SU-DHL-6 (cell line): ENCODE results near the gene ZNF44.

Source experiments
- H2AFZ ChIP-seq: fragments of 200-600 bp; sonication (generic); 2 replicates; pipeline ENCODE4 v1.6.1; 2014; ENCODE audit warnings: low read depth, mild to moderate bottlenecking, moderate library complexity, mixed read lengths, antibody characterized with exemption, low read length; ENCODE audit not compliant: severe bottlenecking
- H3F3A ChIP-seq: fragments of 200-600 bp; shearing (Covaris generic); 2 replicates; pipeline ENCODE4 v1.6.0; 2016; ENCODE audit warnings: antibody characterized with exemption, mild to moderate bottlenecking; ENCODE audit not compliant: insufficient read depth
- H3K27ac ChIP-seq: fragments of 200-600 bp; sonication (generic); 2 replicates; pipeline ENCODE4 v1.5.1; 2016; ENCODE audit warnings: low read depth, mild to moderate bottlenecking, low read length, moderate library complexity, mixed read lengths
- H3K27me3 ChIP-seq: fragments of 200-600 bp; sonication (generic), shearing (Covaris generic); 2 replicates; pipeline ENCODE4 v1.6.0; 2014; ENCODE audit warnings: mild to moderate bottlenecking, low read length
- H3K36me3 ChIP-seq: fragments of 200-600 bp; sonication (generic); 2 replicates; pipeline ENCODE4 v1.6.1; 2014; ENCODE audit warnings: mild to moderate bottlenecking, low read length, mixed read lengths
- H3K4me2 ChIP-seq: fragments of 300-600, 200-600 bp; shearing (Covaris generic), sonication (generic); 2 replicates; pipeline ENCODE4 v1.6.0; 2014; ENCODE audit warnings: low read length, low read depth, mild to moderate bottlenecking; ENCODE audit not compliant: poor library complexity, severe bottlenecking
- H3K4me3 ChIP-seq: fragments of 200-600 bp; sonication (generic); 2 replicates; pipeline ENCODE4 v1.5.1; 2014; ENCODE audit warnings: antibody characterized with exemption, low read length, mild to moderate bottlenecking, mixed read lengths; ENCODE audit not compliant: insufficient read depth, poor library complexity, severe bottlenecking
- H3K79me2 ChIP-seq: fragments of 200-600 bp; sonication (generic); 2 replicates; pipeline ENCODE4 v1.6.1; 2014; ENCODE audit warnings: mild to moderate bottlenecking, low read length, moderate library complexity; ENCODE audit not compliant: insufficient read depth
- H3K9ac ChIP-seq: fragments of 200-600 bp; sonication (generic); 2 replicates; pipeline ENCODE4 v1.7.0; 2014; ENCODE audit warnings: mild to moderate bottlenecking, low read length
- H3K9me2 ChIP-seq: fragments of 200-600 bp; sonication (generic); replicated peaks from 2 replicates; pipeline ENCODE4 v1.6.1; 2014; ENCODE audit warnings: low read length; ENCODE audit not compliant: insufficient read depth
- H3K9me3 ChIP-seq: fragments of 200-600 bp; sonication (generic); 2 replicates; pipeline ENCODE4 v1.6.1; 2014; ENCODE audit warnings: low read length, mixed read lengths; ENCODE audit not compliant: insufficient read depth
- H4K20me1 ChIP-seq: fragments of 200-600 bp; sonication (generic); 2 replicates; pipeline ENCODE4 v1.6.1; 2014; ENCODE audit warnings: low read depth, mild to moderate bottlenecking, antibody characterized with exemption, low read length, moderate library complexity, mixed read lengths
- CTCF ChIP-seq: fragments of 200-600 bp; sonication (generic); IDR thresholded peaks from one replicate; pipeline ENCODE4 v1.5.1; 2017; ENCODE audit warnings: antibody characterized with exemption, mild to moderate bottlenecking, low read length, moderate library complexity; ENCODE audit not compliant: insufficient read depth, poor library complexity, severe bottlenecking
- EZH2phosphoT487 ChIP-seq: fragments of 200-600 bp; sonication (generic), shearing (Covaris generic); conservative IDR thresholded peaks from 2 replicates; pipeline ENCODE4 v1.6.1; 2018; ENCODE audit warnings: mild to moderate bottlenecking, antibody characterized with exemption, low read length, moderate library complexity, mixed read lengths

ZNF44 gene

GRCh38 chr19:12294249-12295158, at the start of gene ZNF44:
Gene ZNF44 (minus strand): TSS chr19:12294883. CDS start chr19:12294694, 189 bp downstream.
- peak within 1 kb of the TSS; percentile 70 for H3K4me2 ChIP-seq
- peak within 1 kb of the TSS; percentile 89 for H3K4me3 ChIP-seq
- peak within 1 kb of the TSS; percentile 57 for H3K27ac ChIP-seq
- H3K27me3 ChIP-seq, result no peaks in the 10 kb centered on the region
- H3K9ac ChIP-seq, result peak within 1 kb of the TSS; percentile 84
- H3K9me3 ChIP-seq, result no peaks in the 10 kb centered on the region
- H2AFZ ChIP-seq, result peak within 1 kb of the TSS; percentile 69
- H3F3A ChIP-seq, result 0 out of 2 replicates have a peak, but pooled peaks cover 3% of the 10 kb centered on the region
- H3K36me3 ChIP-seq, result no peaks in the 10 kb centered on the region; the same call in 1 of the 2 replicates
- H4K20me1 ChIP-seq, result no peaks in the 10 kb centered on the region
- H3K9me2 ChIP-seq, result no peaks in the 10 kb centered on the region
- peaks cover 40% of the 10 kb centered on the region for H3K79me2 ChIP-seq
- TF ChIP-seq EZH2phosphoT487, result no peak
- no peak for TF ChIP-seq CTCF

- Histone ChIP-seq H3K9ac (peak within 1 kb of the TSS; percentile 94), H3F3A (peaks cover 22% of the 10 kb centered on the region), H3K4me3 (peak within 1 kb of the TSS; percentile 86), H2AFZ (peak within 1 kb of the TSS; percentile 87), H4K20me1 (no peaks in the 10 kb centered on the region), H3K27me3 (no peaks in the 10 kb centered on the region), H3K9me3 (no peaks in the 10 kb centered on the region), H3K4me2 (peak within 1 kb of the TSS; percentile 99), H3K36me3 (no peaks in the 10 kb centered on the region), H3K27ac (peak within 1 kb of the TSS; percentile 93), H3K9me2 (no peaks in the 10 kb centered on the region), H3K79me2 (peaks cover 35% of the 10 kb centered on the region)
- TF ChIP-seq EZH2phosphoT487 (no peak), CTCF (no peak)
These were observed 38.8 kb upstream of the ZNF44 start, which contains the start of gene ZNF563 for GRCh38 chr19:12333162-12334159. Gene ZNF563 (minus strand): TSS chr19:12333633. CDS start chr19:12333482, 151 bp downstream.

- peak overlapping the region; percentile 93 for H3K27ac ChIP-seq
- peak overlapping the region; percentile 32 for H3K4me3 ChIP-seq
- TF ChIP-seq CTCF, result no peak
- TF ChIP-seq EZH2phosphoT487, result no peak
- peak overlapping the region; percentile 99 for H3K4me2 ChIP-seq
- no peaks in the 10 kb centered on the region for H3K36me3 ChIP-seq
- H3K9me3 ChIP-seq, result no peaks in the 10 kb centered on the region
- H3K9me2 ChIP-seq, result no peaks in the 10 kb centered on the region
- no peaks in the 10 kb centered on the region for H4K20me1 ChIP-seq
- H3K9ac ChIP-seq, result peak overlapping the region; percentile 94
- peak overlapping the region; percentile 12 for H2AFZ ChIP-seq
- no peaks in the 10 kb centered on the region for H3K27me3 ChIP-seq
- H3K79me2 ChIP-seq, result peaks cover 54% of the 10 kb centered on the region
- peaks cover 22% of the 10 kb centered on the region for H3F3A ChIP-seq
These were observed 36.7 kb upstream of the ZNF44 start for GRCh38 chr19:12331211-12331941.
